NCI-H2029 treated with DMSO at 0.1 percent for 48 hours (cell line): ENCODE data around the gene THSD4.
A peak's percentile ranks its signal among the peaks of the same experiment; 100 is the strongest.
"Not testable (repeated sequence)": the region's sequence is repeated elsewhere in the genome, so short reads cannot be mapped to it uniquely, and the experiment has no call there.

Experiments used
- DNase-seq: peaks from one replicate; lab custom pipeline; 2025; lab: John Stamatoyannopoulos, UW

The THSD4 gene

DNA sequence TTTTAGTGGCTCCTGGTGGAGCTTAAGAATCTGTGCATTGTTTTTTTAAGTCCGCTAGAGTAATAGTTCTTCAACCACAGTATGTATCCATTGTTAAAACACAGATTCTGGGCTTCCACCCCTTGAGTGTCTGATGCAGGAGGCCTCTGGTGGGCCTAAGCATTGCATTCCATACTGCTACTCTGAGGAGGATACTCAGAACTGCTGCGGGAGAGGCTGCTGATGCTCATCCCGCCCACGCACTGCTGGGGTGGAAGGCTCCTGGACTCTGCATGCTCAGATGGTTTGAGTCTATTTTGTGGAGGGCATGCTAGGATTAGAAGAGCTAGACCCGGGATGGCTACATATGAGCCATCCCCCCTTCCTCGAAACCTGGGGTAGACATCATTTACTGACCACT lies 74.4 kb downstream of the THSD4 start:
- no peak for DNase-seq

DNA sequence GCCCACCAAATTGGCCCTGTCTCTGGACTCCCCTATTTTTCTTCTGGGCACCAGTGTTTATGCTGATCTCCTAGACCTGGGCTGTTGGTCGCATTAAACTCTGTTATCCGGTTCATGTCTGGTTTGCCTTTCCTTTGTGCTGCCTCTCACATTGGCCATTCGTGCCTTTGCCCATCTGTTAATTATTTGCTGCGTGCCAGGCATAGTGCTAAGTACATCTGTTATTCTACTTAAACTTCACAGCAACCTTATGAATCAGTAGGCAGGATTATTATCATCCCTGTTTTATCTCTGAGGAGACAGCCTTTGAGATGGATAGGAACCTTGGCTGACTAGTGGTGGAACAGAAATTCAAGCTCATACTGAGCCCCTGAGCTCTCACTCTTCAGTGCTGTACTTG lies 76.0 kb downstream of the THSD4 start:
- DNase-seq, result no peak

DNA sequence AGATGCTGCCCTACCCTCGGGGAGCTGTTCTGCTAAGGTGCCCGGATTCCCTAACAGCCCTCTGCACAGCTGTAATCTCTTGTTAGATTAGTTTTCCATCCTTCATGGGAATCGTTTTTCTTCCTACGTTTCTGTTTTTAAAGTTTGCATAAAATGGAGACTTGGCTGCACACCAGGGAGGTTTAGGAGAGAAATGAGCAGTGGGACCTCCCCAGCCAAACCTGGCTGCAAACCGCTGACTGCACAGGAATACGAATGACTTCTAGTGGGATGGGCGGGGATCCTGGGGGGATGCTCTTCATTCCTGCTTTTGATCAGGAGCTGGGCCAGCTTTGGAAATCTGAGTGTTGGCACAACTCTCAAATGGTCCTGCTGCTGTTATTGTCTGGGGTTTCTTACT lies 77.5 kb downstream of the THSD4 start:
- no peak for DNase-seq

DNA sequence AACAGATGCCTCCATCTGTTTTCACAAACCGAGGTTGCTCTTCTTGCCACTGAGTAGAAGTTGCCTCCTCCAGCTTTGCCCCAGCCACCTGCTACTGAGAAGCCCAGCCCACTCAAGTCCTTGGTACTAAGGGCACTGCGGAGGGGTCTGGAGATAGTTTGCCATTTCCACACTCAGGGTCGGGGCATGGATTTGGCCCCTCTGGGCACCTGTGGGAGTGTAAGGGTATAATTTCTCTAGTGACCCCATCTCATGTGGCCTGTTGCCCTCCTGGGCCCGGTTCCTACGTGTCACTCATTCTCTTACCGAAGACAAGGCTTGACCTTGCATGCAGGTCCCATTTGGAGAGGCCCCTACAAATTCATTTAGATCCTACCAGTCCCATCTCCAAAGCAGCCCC lies 79.0 kb downstream of the THSD4 start:
- DNase-seq, result no peak

DNA sequence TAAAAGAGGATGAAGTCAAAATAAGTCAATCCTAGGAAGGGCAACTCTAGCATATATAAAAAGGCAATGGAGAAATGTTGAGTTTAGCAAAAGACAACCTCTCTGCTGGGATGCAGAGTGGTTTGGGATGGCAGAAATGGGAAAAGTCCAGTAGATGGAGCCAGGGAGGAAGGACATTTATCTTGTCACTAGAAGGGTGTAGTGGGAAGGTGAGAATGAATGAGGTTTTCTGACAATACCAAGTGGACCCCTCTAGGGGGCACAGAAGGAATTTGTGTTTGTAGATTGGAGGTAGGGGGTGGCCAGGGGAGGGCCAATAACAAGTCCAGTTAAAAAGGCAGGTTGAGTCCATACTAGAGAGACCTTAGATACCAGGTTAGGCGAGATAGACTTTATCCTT lies 80.0 kb downstream of the THSD4 start:
- no peak for DNase-seq

DNA sequence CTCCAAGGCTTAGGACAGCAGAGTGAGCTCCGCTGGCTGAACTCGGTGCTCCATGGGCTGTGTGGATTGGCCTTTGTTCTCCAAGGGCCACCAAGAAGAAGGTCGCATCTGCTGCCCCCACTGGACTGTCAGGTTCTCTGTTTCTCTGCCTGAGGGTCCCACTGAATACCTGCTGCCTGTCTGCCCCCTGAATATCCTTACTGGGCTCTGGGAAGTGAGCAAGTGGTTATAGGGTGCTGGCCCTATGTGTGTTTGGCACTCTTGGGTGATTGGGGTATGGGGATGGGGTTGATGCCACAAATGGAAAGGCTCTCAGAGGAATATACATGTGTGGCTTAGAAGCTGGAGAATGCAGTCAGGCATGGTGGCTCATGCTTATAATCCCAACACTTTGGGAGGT lies 82.3 kb downstream of the THSD4 start:
- no peak for DNase-seq

DNA sequence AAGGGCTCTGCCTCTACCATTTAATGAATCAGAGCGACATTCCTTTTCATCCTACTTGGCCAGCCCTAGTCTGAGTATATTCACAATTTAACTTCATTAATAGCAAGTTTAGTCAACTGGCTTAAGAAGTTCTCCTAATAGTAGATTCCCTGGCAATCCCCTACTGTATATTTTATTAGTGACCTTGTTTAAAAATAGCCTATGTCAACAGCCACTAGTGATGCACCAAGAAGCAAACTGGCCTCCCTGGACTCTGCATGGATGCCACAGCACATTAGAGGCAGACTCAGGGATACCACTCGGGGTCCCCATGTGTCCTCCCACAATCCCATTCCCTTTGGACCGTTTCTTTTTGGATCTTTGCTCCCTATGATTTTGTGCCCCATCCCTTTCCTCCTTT lies 83.6 kb downstream of the THSD4 start:
- no peak for DNase-seq

DNA sequence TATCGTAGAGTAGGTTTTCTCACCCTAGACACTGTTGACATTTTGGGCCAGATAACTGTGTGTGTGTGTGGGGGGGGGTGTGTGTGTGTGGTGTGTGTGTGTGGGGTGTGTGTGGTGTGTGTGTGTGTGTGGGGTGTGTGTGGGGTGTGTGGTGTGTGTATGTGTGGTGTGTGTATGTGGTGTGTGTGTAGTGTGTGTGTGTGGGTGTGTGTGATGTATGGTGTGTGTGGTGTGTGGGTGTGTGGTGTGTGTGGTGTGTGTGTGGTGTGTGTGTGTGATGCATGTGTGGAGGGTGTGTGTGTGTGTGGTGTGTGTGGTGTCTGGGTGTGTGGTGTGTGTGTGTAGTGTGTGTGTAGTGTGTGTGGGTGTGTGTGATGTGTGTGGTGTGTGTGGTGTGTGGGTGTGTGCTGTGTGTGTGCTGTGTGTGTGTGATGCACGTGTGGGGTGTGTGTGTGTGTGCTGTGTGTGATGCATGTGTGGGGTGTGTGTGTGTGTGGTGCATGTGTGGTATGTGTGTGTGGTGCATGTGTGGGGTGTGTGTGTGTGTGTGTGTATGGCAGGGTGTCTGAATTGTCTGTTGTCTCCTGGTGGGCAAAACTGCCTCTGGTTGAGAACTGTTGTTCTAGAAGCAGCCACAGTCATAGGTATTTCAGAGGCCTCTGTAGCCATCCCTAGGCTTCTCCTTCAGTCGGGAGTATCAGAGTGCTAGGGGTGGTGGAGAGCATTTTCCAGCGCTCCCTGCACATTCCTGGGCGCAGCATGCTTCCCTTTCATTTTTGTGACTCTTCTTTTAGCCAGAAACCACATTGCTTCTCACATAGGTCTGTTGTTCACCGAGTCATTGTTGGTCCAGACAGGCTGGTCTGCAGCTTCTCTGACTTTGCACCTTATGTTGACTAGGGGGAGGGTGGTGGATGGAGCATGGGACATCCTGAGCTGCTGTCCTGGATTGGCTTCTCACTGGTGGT lies 84.4 kb downstream of the THSD4 start:
- DNase-seq, result no peak

DNA sequence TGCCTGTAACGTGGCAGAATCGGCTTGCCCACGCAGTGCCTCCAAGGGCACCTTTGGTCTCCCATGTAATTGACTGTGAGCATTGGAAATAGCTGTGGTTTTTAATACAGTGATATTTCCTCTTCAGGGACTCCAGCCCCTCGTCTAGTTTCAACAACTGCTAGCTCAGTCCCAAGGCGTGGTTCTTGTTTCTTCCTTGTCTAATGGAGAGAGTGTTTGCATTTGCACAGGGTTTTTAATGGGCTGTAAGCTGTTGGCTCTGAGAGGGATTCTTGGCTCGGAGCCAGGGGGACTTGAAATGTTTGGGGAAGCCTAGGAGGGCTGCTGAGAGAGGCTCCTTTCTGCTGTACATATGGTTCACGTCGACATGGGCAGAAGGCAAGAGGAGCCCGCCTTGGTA lies 86.2 kb downstream of the THSD4 start:
- peak; percentile 65 for DNase-seq

DNA sequence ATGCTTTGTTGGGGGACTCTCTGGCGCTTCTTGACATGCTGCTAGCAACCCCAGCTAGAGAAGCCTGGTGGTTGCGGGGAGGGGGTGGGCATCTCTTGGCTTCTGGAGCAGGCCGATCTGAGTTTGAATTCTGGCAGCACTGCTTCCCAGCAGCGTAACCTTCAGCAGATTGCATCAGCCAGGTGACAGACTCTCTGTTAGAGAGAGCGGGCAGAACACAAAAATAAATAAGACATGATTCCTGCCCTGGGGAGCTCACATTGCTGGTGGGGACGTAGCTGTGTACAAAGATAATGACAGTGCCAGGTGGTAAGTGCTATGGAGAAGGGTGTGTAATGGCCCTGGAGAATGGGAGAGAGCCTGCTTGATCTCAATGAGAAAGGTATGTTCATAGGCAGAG lies 87.4 kb downstream of the THSD4 start:
- peak; percentile 72 for DNase-seq

DNA sequence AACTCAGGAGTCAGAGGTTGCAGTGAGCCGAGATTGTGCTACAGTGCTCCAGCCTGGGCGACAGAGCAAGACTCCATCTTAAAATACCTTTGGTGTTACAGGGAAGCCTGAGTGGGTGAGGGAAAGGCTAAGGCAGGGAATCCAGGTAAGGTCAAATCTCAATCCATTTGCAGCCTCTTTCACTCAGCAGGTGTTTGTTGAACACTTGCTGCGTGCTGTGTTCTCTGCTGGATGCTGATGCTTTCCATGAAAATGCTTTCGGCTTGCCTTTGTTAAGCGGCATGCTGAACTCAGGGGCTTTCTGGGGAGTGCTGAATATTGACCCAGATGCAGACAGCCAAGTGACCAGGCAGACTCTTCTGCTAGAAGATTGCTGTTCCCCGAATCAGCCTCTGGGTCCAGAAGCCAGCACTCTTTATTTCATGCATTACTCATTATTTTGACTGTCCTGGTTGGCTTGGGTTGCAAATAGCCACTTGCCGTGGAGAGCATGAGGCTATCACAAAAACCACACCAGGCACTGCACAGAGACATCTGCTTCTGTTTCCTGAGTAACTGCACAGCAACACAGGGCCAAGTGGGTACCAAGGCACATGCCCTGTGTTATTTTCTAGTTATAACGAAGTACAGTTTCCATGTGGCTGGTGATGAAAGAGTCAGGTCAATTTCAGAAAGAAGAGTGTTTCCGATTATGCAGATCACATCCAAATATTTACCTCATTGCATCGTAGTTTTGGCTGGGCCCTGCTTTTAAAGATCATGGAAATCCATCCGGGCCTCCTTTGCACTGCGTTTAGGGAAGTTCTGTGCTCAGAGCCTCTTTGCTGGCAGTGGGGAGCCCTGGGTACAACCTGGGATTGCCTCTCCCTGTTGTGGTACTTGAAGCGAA lies 88.6 kb downstream of the THSD4 start:
- no peak for DNase-seq

DNA sequence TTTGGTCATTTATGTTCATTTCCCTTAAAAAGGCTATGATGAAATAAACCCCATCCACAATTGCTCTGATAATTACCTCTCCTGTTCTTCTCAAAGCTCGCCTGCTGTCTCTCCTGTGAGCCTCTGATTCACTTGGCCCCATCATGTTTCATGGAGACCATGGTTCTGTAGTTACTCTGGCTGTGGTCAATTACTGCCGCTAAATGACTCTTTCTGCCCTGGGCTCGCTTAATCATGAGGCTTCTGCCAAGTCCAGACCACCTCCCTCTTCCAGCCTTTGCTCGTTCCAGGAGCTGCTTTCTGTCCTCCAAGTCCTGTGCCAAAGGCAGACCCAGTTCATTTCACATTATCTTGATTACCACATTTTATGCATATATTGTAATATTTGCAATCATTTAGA lies 91.9 kb downstream of the THSD4 start:
- DNase-seq, result no peak

DNA sequence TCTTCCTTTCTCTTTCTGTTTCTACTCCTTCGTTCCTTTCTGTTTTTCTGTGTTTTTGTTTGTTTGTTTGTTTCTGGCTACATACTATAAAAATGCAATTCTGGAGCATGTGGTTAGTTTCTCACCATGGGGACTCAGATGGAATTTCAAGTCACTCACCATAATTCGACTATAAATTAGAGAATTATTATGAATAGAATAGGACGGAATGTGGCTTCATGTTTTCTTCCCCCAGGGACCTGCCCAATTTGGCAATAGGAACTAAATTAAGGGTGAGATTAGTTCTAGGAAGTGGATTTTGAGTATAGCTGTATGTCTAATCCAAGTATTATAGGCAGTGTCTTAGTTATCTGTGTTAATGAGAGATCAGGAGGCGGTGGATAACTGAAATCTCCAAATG lies 96.9 kb downstream of the THSD4 start:
- DNase-seq, result no peak

DNA sequence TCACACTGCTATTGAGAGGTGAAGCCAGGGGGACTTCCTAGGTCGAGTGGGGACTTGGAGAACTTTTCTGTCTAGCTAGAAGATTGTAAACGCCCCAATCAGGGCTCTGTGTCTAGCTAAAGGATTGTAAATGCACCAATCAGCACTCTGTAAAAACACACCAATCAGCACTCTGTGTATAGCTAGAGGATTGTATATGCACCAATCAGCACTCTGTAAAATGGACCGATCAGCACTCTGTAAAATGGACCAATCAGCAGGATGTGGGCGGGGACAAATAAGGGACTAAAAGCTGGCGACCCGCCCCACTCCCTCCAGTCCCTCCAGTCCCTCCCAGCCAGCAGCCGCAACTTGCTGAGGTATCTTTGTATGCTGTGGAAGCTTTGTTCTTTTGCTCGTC lies 98.7 kb downstream of the THSD4 start:
- DNase-seq, result not testable (repeated sequence)

DNA sequence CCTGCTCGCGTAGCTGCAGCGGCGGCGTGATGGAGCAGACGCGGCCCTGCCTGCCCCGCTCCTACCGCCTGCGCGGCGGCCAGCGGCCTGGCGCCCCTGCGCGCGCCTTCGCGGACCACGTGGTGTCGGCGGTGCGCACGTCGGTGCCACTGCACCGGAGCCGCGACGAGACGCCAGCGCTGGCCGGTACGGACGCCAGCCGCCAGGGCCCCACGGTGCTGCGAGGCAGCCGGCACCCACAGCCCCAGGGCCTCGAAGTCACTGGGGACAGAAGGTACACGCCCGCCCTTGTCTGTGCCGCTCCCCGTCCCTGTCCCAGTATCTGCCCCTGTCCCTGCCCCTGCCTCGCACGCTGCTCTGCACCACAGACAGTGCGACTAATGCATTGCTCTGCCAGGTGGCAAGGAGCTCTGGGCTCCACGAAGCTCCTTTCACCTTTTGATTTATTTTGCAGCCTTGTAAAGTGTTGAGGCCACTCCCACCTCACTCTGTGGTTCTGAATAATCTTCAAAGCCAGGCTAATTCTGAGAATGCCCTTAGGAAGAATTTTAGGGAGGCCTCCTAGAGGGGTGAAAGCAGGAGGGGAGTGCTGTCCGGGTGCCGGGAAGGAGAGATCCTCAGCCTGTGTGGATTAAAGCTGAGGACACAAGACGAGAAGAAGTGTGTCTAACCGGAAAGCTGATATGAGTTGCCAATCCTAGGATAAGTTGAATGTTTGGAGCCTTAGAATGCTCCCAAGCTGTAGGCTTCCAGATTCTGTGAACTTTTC lies 100.0 kb downstream of the THSD4 start:
- no peak for DNase-seq

DNA sequence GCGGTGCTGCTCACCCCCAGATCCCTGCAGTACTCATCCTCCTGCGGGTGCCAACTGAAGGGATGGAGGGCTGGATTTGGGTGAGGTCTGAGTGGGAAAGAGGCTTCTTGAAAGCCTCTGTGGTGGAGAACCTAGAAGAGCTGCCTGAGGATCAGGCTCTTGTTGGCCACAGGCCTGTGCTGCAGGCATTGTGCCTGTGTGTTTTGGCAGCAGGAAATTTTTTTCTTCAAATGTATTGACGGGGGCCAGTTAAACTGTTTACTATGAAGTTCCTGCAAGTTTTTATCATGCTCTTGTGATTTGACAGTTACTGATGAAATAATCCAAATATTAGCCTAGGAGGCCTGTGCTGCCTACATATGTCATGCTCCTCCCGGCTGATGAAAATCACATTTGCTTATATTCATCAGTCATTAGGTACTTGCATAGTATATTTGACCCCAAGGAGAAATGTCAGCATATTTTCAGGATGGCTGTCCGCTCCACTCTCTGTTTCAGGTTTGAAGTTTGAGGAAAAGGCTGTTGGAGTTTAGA lies 103.1 kb downstream of the THSD4 start:
- DNase-seq, result no peak

DNA sequence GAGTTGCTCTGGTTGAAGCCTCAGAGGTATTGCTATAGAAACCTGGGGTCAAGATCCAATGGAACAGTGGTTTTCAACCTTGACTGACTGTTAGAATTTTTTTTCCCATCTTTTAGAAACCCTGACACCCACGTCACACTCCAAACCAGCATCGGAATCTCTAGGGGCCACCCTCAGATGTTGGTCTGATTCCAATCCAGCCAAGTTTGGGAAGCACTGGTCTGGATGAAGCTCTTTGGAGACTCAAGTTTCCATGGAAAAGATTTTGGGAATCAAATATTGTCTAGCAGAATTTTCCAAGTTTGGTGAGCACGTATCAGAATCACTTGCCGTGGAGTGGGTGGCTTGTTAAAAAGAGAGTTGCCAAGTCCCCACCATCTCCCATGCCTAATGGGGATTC lies 103.8 kb downstream of the THSD4 start:
- no peak for DNase-seq

DNA sequence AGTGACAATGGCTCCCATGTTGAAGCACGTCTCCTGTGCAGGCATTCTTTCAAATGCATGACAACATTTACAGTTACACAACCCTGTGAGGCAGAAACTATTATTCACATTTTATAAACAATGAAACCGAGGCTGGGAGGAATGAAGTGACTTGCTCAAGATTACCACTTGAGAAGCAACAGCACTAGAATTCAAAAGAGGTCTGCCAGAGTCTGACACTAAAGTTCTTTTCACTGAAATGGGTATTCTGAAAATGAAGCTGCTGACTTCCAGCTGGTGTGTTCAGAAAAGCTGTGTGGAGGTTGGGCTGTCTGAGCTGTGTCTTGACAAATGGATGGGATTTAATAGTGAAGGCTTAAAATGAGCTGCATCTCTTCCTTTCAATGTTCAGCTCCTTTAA lies 104.4 kb downstream of the THSD4 start:
- no peak for DNase-seq

DNA sequence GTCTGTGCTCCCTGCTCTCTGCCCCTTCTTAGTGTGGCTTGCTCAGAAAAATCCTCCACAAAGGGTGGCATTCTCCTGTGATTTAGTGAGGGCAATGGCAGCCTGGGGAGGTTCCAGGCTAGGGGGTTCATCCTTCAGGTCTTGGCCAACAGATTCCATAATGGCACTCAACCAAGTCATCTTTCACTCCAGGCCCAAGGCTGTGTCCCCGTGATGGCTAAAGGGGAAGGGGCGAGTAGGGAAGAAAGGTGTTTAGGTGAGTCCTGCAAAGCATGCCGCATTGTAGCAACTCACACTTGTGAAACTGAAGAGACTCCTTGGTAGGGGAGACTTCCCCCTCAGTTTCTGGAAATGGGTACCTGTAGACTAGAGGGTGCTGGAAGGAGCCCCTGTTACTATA lies 105.6 kb downstream of the THSD4 start:
- no peak for DNase-seq

DNA sequence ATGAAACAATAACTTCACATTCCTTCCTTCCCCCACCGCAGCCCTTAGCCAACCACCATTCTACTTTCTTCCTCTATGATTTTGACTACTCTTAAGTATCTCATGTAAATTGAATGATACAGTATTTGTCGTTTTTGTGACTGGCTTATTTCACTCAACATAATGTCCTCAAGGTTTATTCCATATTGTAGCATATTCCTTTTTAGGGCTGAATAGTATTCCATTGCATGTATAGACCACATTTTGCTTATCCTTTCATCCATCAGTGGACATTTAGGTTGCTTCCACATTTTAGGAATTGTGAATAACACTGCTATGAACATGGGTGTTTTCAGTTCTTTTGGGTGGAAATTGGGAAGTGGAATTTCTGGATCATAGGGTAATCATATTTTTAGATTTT lies 106.1 kb downstream of the THSD4 start:
- no peak for DNase-seq

DNA sequence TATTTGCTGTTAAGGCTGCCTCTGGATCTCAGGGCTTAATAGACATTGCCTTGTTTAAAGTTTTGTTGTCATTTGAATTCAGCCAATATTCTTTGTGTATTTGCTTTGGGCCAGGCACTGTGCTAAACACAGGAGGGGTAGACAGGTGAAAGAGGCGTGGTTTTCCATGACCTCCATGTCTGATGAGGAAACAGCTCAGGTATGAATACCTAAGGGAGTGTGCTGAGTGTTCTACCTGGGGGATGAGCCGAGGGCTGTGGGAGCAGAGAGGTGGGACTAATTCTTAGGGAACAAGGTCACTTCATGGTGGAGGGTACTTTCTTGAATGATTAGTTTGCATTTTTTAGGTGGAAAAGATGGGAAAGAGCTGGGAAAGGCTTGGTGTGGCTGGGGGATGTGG lies 108.2 kb downstream of the THSD4 start:
- no peak for DNase-seq

DNA sequence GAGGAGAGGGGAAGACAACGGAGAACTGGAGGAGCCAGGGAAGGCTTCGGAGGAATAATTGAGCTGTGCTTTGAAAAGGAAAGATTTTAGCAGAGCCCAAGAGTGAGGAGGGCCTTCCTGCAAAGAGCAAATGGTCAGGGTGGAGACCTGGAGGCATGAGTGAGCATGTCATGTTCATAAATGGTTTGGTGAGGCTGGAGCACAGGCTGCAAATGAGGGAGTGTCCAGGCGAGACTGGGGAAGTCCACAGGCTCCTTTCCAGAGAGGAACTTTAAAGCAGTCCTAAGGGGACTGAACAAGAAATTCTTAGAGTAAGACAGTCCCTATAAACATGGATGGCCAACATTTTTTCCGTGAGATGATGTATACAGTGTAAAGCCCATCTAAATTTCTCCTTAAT lies 108.8 kb downstream of the THSD4 start:
- no peak for DNase-seq
